Fibroblast of lung (primary cell): ENCODE results near the gene SLC35A1. TPM values are rescaled to one million over a fixed set of nuclear protein-coding genes. Genes with fewer than 3 reads are reported as not detected.
A peak's percentile ranks its signal among the peaks of the same experiment; 100 is the strongest.

ENCODE experiments used
- DNase-seq, 2 donors: peaks; one replicate each; pipeline versions ENCODE4 v3.0.0 to v3.0.0-alpha.2; 2010; ENCODE audit warnings: low read depth in 2 of 2
- H2AFZ ChIP-seq: 2 replicates; pipeline ENCODE4 v1.5.1; 2012; ENCODE audit warnings: low read length, control low read depth, inconsistent platforms
- H3K27ac ChIP-seq: 2 replicates; pipeline ENCODE4 v1.5.1; 2011; ENCODE audit warnings: low read length, control low read depth; ENCODE audit not compliant: insufficient read depth
- H3K27me3 ChIP-seq: 2 replicates; pipeline ENCODE4 v1.5.1; 2011; ENCODE audit warnings: mild to moderate bottlenecking, low read length; ENCODE audit not compliant: control insufficient read depth, insufficient read depth
- H3K36me3 ChIP-seq: 2 replicates; pipeline ENCODE4 v1.5.1; 2011; ENCODE audit warnings: low read length; ENCODE audit not compliant: control insufficient read depth, insufficient read depth
- H3K4me1 ChIP-seq: 2 replicates; pipeline ENCODE4 v1.5.1; 2011; ENCODE audit warnings: low read length; ENCODE audit not compliant: control insufficient read depth, insufficient read depth; ENCODE audit errors: extremely low read depth
- H3K4me2 ChIP-seq: 2 replicates; pipeline ENCODE4 v1.5.1; 2011; ENCODE audit warnings: low read length, control low read depth; ENCODE audit not compliant: insufficient read depth; ENCODE audit errors: extremely low read depth
- H3K4me3 ChIP-seq, 4 experiments: fragments of 200-600 bp in 1 of 4; sonication (generic) in 1 of 4; replicated peaks in 1 of 4; 2 replicates each; pipeline ENCODE4 v1.5.1; 2011 to 2016; ENCODE audit warnings: low read length in 4 of 4, low read depth in 3 of 4, mild to moderate bottlenecking in 3 of 4, control low read depth in 2 of 4, inconsistent platforms in 1 of 4, mixed read lengths in 1 of 4; ENCODE audit not compliant: insufficient read depth in 1 of 4; ENCODE audit errors: control extremely low read depth in 1 of 4
- H3K79me2 ChIP-seq: 2 replicates; pipeline ENCODE4 v1.5.1; 2012; ENCODE audit warnings: mild to moderate bottlenecking, low read length, inconsistent platforms; ENCODE audit not compliant: control insufficient read depth, insufficient read depth
- H3K9ac ChIP-seq: 2 replicates; pipeline ENCODE4 v1.5.1; 2011; ENCODE audit warnings: mild to moderate bottlenecking, low read length, control low read depth; ENCODE audit not compliant: insufficient read depth
- H3K9me3 ChIP-seq: 2 replicates; pipeline ENCODE4 v1.5.1; 2012; ENCODE audit warnings: low read depth, low read length; ENCODE audit not compliant: control insufficient read depth, insufficient read depth
- H4K20me1 ChIP-seq: 2 replicates; pipeline ENCODE4 v1.5.1; 2011; ENCODE audit warnings: low read length; ENCODE audit not compliant: control insufficient read depth, insufficient read depth; ENCODE audit errors: extremely low read depth
- EZH2 ChIP-seq: IDR thresholded peaks from 2 replicates; pipeline ENCODE4 v1.5.1; 2012; ENCODE audit warnings: low read length, control low read depth, mild to moderate bottlenecking; ENCODE audit errors: missing control alignments
- polyA plus RNA-seq, 2 donors: library from polyadenylated mRNA; depleted of rRNA in 1 of 2; stranded (reverse) in 1 of 2; unstranded in 1 of 2; fragments of >200 nt; gene quantifications; 2 replicates each; pipeline ENCODE4 v1.2.1, GENCODE V29; 2011 to 2012; ENCODE audit warnings: missing spikeins in 1 of 2
- total RNA-seq: library from RNA; depleted of rRNA; stranded (reverse); fragments of >200 nt; gene quantifications from 2 replicates; pipeline ENCODE4 v1.2.1, GENCODE V29; 2014
- TF ChIP-seq, protein P1 (sequence below), 2 donors: IDR thresholded peaks in 1 of 2; conservative IDR thresholded peaks in 1 of 2; 1 replicate in 1 of 2; 2 replicates in 1 of 2; pipeline ENCODE4 v1.5.1; 2011 to 2012; ENCODE audit warnings: low read length in 2 of 2, control low read depth in 1 of 2, inconsistent platforms in 1 of 2, low read depth in 1 of 2, mild to moderate bottlenecking in 1 of 2

The SLC35A1 gene
- total and polyA plus RNA-seq, 2 donors (not counting 1 experiment from before 2014, with no cell fraction given) = 27.6 to 35.8 TPM

- Histone ChIP-seq H3K9me3 (no peaks in the 10 kb centered on the region), H3K4me3 (no peak overlapping the region), H3K27me3 (no peaks in the 10 kb centered on the region), H3K4me1 (no peaks in the 10 kb centered on the region), H3K27ac (no peak overlapping the region), H4K20me1 (no peaks in the 10 kb centered on the region), H3K79me2 (no peaks in the 10 kb centered on the region), H2AFZ (no peak overlapping the region), H3K9ac (no peak overlapping the region), H3K4me2 (no peak overlapping the region), H3K36me3 (peaks cover 8% of the 10 kb centered on the region)
- TF ChIP-seq EZH2 = no peak
- TF ChIP-seq, protein P1, sequence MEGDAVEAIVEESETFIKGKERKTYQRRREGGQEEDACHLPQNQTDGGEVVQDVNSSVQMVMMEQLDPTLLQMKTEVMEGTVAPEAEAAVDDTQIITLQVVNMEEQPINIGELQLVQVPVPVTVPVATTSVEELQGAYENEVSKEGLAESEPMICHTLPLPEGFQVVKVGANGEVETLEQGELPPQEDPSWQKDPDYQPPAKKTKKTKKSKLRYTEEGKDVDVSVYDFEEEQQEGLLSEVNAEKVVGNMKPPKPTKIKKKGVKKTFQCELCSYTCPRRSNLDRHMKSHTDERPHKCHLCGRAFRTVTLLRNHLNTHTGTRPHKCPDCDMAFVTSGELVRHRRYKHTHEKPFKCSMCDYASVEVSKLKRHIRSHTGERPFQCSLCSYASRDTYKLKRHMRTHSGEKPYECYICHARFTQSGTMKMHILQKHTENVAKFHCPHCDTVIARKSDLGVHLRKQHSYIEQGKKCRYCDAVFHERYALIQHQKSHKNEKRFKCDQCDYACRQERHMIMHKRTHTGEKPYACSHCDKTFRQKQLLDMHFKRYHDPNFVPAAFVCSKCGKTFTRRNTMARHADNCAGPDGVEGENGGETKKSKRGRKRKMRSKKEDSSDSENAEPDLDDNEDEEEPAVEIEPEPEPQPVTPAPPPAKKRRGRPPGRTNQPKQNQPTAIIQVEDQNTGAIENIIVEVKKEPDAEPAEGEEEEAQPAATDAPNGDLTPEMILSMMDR (conservative IDR thresholded peaks at IDR 0.05 in 1 of 2, IDR thresholded peaks at IDR 0.05 in 1 of 2; ENCODE audit: low read depth in 1 of 2, low read length in 2 of 2) = no peak
- peak in 1 of 2 donors; percentile 56 for DNase-seq
Observed at GRCh38 chr6:87522686-87523085, 49.9 kb downstream of the SLC35A1 start.

DNA sequence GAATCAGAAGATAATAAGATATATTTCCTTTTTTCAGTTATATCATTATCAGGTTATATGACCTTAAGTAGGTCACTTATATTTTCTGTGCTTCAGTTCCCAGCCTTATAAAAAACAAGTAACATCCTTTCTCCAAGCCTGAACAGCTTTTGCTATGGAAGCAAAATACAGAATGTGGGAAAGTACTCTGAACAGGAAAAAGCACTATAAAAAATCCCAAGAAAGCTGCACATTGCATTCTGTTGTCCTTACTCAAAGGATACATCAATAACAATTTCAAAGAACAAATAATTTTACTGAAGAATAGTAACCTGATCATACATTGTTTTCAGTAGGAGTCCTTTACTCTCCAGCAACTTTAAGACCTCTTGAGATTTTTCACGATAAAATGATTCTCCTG, 56.4 kb downstream of the SLC35A1 start:
- Histone ChIP-seq H3K4me1 (no peaks in the 10 kb centered on the region), H3K36me3 (peaks cover under 1% of the 10 kb centered on the region), H2AFZ (no peak overlapping the region), H3K4me3 (no peak overlapping the region), H3K27ac (no peak overlapping the region), H3K9ac (no peak overlapping the region), H3K79me2 (no peaks in the 10 kb centered on the region), H3K27me3 (no peaks in the 10 kb centered on the region), H3K4me2 (no peak overlapping the region), H3K9me3 (no peaks in the 10 kb centered on the region), H4K20me1 (no peaks in the 10 kb centered on the region)
- TF ChIP-seq, protein P1 (conservative IDR thresholded peaks at IDR 0.05 in 1 of 2, IDR thresholded peaks at IDR 0.05 in 1 of 2; ENCODE audit: low read depth in 1 of 2, low read length in 2 of 2) = no peak
- TF ChIP-seq EZH2 = no peak
- no peak for DNase-seq

DNA sequence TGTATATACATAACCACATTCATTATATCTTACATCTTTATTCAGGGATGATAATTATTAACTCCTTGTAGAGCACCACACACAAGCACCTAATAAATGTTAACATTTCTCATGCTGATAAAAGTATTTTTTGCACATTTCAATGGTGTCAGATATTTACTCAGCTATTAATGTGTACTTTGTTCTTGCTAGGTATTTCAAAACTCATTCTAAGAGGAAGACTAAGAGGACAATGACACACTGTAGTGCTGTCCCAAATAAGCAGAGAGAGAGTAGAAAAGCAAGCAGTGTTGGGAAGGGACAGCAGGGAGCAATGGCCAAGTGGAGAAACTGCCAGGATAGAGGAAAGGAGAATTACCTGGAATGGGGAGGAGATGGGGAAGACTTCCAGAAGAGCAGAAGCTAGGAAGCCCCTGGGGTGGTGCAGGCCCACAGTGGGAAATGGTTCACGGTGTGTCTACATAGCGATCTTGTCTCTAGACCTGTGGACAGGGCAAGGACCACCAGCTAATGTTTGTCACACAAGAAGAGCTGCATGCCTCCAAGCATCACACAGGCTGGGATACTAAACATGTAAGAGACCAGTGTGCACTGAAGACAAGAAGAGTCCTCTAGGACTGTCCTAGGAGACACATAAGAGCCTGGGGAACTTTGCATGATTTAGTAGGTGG, 61.7 kb downstream of the SLC35A1 start:
- Histone ChIP-seq H3K4me2 (no peak overlapping the region), H3K9ac (no peak overlapping the region), H2AFZ (no peak overlapping the region), H3K36me3 (no peaks in the 10 kb centered on the region), H3K4me1 (no peaks in the 10 kb centered on the region), H3K27ac (no peak overlapping the region), H3K79me2 (no peaks in the 10 kb centered on the region), H3K27me3 (no peaks in the 10 kb centered on the region), H3K4me3 (no peak overlapping the region), H4K20me1 (no peaks in the 10 kb centered on the region), H3K9me3 (no peaks in the 10 kb centered on the region)
- TF ChIP-seq EZH2 = no peak
- TF ChIP-seq, protein P1 (conservative IDR thresholded peaks at IDR 0.05 in 1 of 2, IDR thresholded peaks at IDR 0.05 in 1 of 2; ENCODE audit: low read depth in 1 of 2, low read length in 2 of 2) = no peak
- no peak for DNase-seq
